OCI-LY1 (cell line): Measurements from ENCODE around the gene PEAR1.

ENCODE experiments used
- H2AFZ ChIP-seq: fragments of 200-600 bp; sonication (generic), shearing (Covaris generic); 2 replicates; pipeline ENCODE4 v1.6.0; 2014; ENCODE audit warnings: antibody characterized with exemption, mild to moderate bottlenecking, low read length
- H3F3A ChIP-seq: fragments of 200-600 bp; sonication (generic), shearing (Covaris generic); 2 replicates; pipeline ENCODE4 v1.6.0; 2014; ENCODE audit warnings: mild to moderate bottlenecking, antibody characterized with exemption, low read length, moderate library complexity; ENCODE audit not compliant: insufficient read depth
- H3K27ac ChIP-seq: fragments of 200-600 bp; sonication (generic); 2 replicates; pipeline ENCODE4 v1.5.1; 2014; ENCODE audit warnings: low read length, mixed run types, mild to moderate bottlenecking, low read depth; ENCODE audit not compliant: poor library complexity, severe bottlenecking
- H3K27me3 ChIP-seq: fragments of 200-600 bp; sonication (generic); 2 replicates; pipeline ENCODE4 v1.6.0; 2014; ENCODE audit warnings: antibody characterized with exemption, mild to moderate bottlenecking, low read length, moderate library complexity; ENCODE audit not compliant: insufficient read depth
- H3K36me3 ChIP-seq: fragments of 200-600 bp; sonication (generic); 2 replicates; pipeline ENCODE4 v1.6.1; 2014; ENCODE audit warnings: mild to moderate bottlenecking, antibody characterized with exemption, low read length, moderate library complexity, mixed read lengths; ENCODE audit not compliant: insufficient read depth
- H3K4me1 ChIP-seq: fragments of 200-600 bp; sonication (generic); 2 replicates; pipeline ENCODE4 v1.5.1; 2014; ENCODE audit warnings: mild to moderate bottlenecking, low read length, moderate library complexity; ENCODE audit not compliant: insufficient read depth, severe bottlenecking
- H3K4me2 ChIP-seq: fragments of 200-600 bp; sonication (generic), shearing (Covaris generic); 2 replicates; pipeline ENCODE4 v1.6.1; 2014; ENCODE audit warnings: low read length
- H3K4me3 ChIP-seq: fragments of 200-600 bp; sonication (generic); 2 replicates; pipeline ENCODE4 v1.5.1; 2014; ENCODE audit warnings: low read length, low read depth, mild to moderate bottlenecking, mixed read lengths; ENCODE audit not compliant: poor library complexity, severe bottlenecking
- H3K79me2 ChIP-seq: fragments of 200-600 bp; shearing (Covaris generic); 2 replicates; pipeline ENCODE4 v1.6.1; 2016; ENCODE audit warnings: mixed run types, low read length, mixed read lengths; ENCODE audit not compliant: insufficient read depth
- H3K9ac ChIP-seq: fragments of 200-600 bp; sonication (generic), shearing (Covaris generic); 2 replicates; pipeline ENCODE4 v1.6.1; 2014; ENCODE audit warnings: mild to moderate bottlenecking, low read length, mixed read lengths
- H3K9me2 ChIP-seq: fragments of 200-600 bp; sonication (generic), shearing (Covaris generic); 2 replicates; pipeline ENCODE4 v1.6.1; 2014; ENCODE audit warnings: low read depth, mild to moderate bottlenecking, low read length, mixed read lengths
- H3K9me3 ChIP-seq: fragments of 200-600 bp; shearing (Covaris generic); 2 replicates; pipeline ENCODE4 v1.6.1; 2014; ENCODE audit warnings: low read length, mixed read lengths
- H4K20me1 ChIP-seq: fragments of 200-600 bp; sonication (generic), shearing (Covaris generic); 2 replicates; pipeline ENCODE4 v1.6.0; 2016; ENCODE audit warnings: mild to moderate bottlenecking, low read length; ENCODE audit not compliant: insufficient read depth
- CTCF ChIP-seq: fragments of 200-600 bp; sonication (generic), shearing (Covaris generic); IDR thresholded peaks from 2 replicates; pipeline ENCODE4 v1.5.1; 2017; ENCODE audit warnings: mild to moderate bottlenecking, antibody characterized with exemption, low read length, moderate library complexity, mixed read lengths
- EZH2 ChIP-seq: fragments of 200-600 bp; sonication (generic), shearing (Covaris generic); IDR thresholded peaks from 2 replicates; pipeline ENCODE4 v1.8.0; 2017; ENCODE audit warnings: borderline replicate concordance, mixed run types, mild to moderate bottlenecking, antibody characterized with exemption, low read length, moderate library complexity, mixed read lengths

The PEAR1 gene

GRCh38 chr1:156851779-156852417 is 41.6 kb upstream of the PEAR1 start:
- Histone ChIP-seq H3K9me2 (no peaks in the 10 kb centered on the region), H3K79me2 (no peaks in the 10 kb centered on the region), H3K4me2 (no peak overlapping the region), H2AFZ (no peak overlapping the region), H3K27ac (no peak overlapping the region), H3K4me1 (no peaks in the 10 kb centered on the region), H3K27me3 (peaks cover 14% of the 10 kb centered on the region; the same call in 1 of the 2 replicates), H3K36me3 (no peaks in the 10 kb centered on the region), H3K4me3 (no peak overlapping the region), H3K9ac (no peak overlapping the region), H4K20me1 (no peaks in the 10 kb centered on the region), H3K9me3 (no peaks in the 10 kb centered on the region), H3F3A (no peaks in the 10 kb centered on the region)
- no peak for TF ChIP-seq EZH2
- no peak for TF ChIP-seq CTCF

GRCh38 chr1:156852418-156852874 is 41.1 kb upstream of the PEAR1 start:
- H4K20me1 ChIP-seq = no peaks in the 10 kb centered on the region
- no peaks in the 10 kb centered on the region for H3K4me1 ChIP-seq
- H3K9me2 ChIP-seq = no peaks in the 10 kb centered on the region
- no peak overlapping the region for H3K27ac ChIP-seq
- H3K4me2 ChIP-seq = no peak overlapping the region
- H3K9me3 ChIP-seq = no peaks in the 10 kb centered on the region
- no peak overlapping the region for H3K9ac ChIP-seq
- no peaks in the 10 kb centered on the region for H3K36me3 ChIP-seq
- TF ChIP-seq CTCF = no peak
- no peak for TF ChIP-seq EZH2
- H3K4me3 ChIP-seq = no peak overlapping the region
- no peaks in the 10 kb centered on the region for H3F3A ChIP-seq
- H3K79me2 ChIP-seq = no peaks in the 10 kb centered on the region
- no peak overlapping the region for H2AFZ ChIP-seq
- H3K27me3 ChIP-seq = peaks cover 14% of the 10 kb centered on the region; the same call in 1 of the 2 replicates

- no peaks in the 10 kb centered on the region for H3K9me2 ChIP-seq
- no peak overlapping the region for H3K27ac ChIP-seq
- H2AFZ ChIP-seq = no peak overlapping the region
- no peak overlapping the region for H3K4me3 ChIP-seq
- H3K9me3 ChIP-seq = no peaks in the 10 kb centered on the region
- H3K36me3 ChIP-seq = no peaks in the 10 kb centered on the region
- peaks cover 9% of the 10 kb centered on the region; the same call in 1 of the 2 replicates for H3K27me3 ChIP-seq
- no peak overlapping the region for H3K9ac ChIP-seq
- no peaks in the 10 kb centered on the region for H3K79me2 ChIP-seq
- H3F3A ChIP-seq = no peaks in the 10 kb centered on the region
- TF ChIP-seq CTCF (no peak), EZH2 (no peak)
- no peak overlapping the region for H3K4me2 ChIP-seq
- H3K4me1 ChIP-seq = no peaks in the 10 kb centered on the region
- H4K20me1 ChIP-seq = no peaks in the 10 kb centered on the region
Observed at GRCh38 chr1:156853761-156854160, 39.8 kb upstream of the PEAR1 start.
